Activated T-helper 1 cell treated with anti-CD3 and anti-CD28 coated beads, Interleukin-2, amount 50 U/mL, for 16 hours (primary cell): ENCODE measurements around the gene DCAF15.

ENCODE experiments used
- DNase-seq, 2 donors: peaks; one replicate each; pipeline ENCODE4 v3.0.0-alpha.2; 2020; ENCODE audit warnings: low read depth in 1 of 2, low spot score in 1 of 2

DCAF15 gene

GRCh38 chr19:13929956-13930355 is 22.4 kb upstream of the DCAF15 start:
- DNase-seq = no peak

GRCh38 chr19:13930402-13930801 is 21.9 kb upstream of the DCAF15 start:
- DNase-seq = no peak

GRCh38 chr19:13931391-13932148 is 20.7 kb upstream of the DCAF15 start:
- DNase-seq = no peak

GRCh38 chr19:13932149-13932637 is 20.1 kb upstream of the DCAF15 start:
- DNase-seq = no peak

GRCh38 chr19:13932911-13933393 is 19.4 kb upstream of the DCAF15 start:
- no peak for DNase-seq

- no peak for DNase-seq
These were observed 17.6 kb upstream of the DCAF15 start for GRCh38 chr19:13934785-13935109.

GRCh38 chr19:13935765-13936510 is 16.4 kb upstream of the DCAF15 start:
- DNase-seq = no peak

- DNase-seq = no peak
These were observed 14.6 kb upstream of the DCAF15 start for GRCh38 chr19:13937479-13938300.

GRCh38 chr19:13938301-13939064 is 13.8 kb upstream of the DCAF15 start, which contains the start of gene PODNL1:
Gene PODNL1 (minus strand): TSS chr19:13938417. CDS start chr19:13938181, 236 bp downstream.
- no peak for DNase-seq

- no peak for DNase-seq
These were observed 10.2 kb upstream of the DCAF15 start for GRCh38 chr19:13942023-13942684.

GRCh38 chr19:13946414-13946813 is 5.9 kb upstream of the DCAF15 start:
- no peak for DNase-seq

- no peak for DNase-seq
These were observed 1.3 kb upstream of the DCAF15 start for GRCh38 chr19:13951043-13951442.

- no peak for DNase-seq
These were observed 533 bp upstream of the DCAF15 start for GRCh38 chr19:13951799-13952153.

GRCh38 chr19:13952931-13953531 is 722 bp downstream of the DCAF15 start:
- DNase-seq = no peak

- DNase-seq = no peak
These were observed 1.9 kb downstream of the DCAF15 start for GRCh38 chr19:13954185-13954584.

GRCh38 chr19:13955662-13956364 is 3.5 kb downstream of the DCAF15 start:
- no peak for DNase-seq

- no peak for DNase-seq
These were observed 4.0 kb downstream of the DCAF15 start for GRCh38 chr19:13956365-13956744.

GRCh38 chr19:13957051-13957450 is 4.7 kb downstream of the DCAF15 start:
- no peak for DNase-seq

- DNase-seq = no peak
These were observed 5.7 kb downstream of the DCAF15 start for GRCh38 chr19:13958043-13958442.
